ENCODE measurements around the gene SEMA4B.
"Not testable (repeated sequence)": the region's sequence is repeated elsewhere in the genome, so short reads cannot be mapped to it uniquely, and the experiment has no call there.

The SEMA4B gene

DNA sequence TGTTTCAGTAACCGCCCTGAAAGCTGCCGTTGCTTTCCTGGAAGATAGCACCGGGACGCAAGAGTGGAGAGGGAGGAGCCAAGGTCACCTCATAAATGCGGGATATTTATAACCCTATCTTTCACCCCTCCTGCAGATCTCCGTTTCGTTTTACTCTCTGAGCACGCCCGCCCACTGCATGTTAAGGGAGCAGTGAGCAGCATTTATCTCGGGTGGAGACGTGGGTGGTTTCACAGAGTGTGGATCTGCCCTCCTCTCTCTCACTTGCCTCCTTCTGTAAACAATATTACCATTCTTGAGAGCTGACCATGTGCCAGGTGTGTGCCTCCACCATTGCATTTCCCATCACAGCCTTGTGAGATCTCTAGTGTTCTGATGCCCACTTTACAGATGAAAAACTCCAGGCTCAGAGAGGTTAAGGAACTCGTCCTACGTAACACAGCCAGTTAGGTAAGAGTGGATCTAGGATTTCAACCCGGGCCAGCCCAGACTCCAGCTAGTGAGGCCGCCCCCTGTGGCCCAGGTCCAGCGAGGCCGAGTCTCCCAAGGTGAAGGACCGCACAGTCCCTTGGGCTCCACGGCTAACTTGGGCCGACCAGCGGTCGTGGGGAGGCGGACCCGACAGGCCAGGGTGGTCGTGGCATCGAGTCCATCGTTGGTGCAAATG, 16.9 kb upstream of the SEMA4B start:
- TF ChIP-seq, protein P1, sequence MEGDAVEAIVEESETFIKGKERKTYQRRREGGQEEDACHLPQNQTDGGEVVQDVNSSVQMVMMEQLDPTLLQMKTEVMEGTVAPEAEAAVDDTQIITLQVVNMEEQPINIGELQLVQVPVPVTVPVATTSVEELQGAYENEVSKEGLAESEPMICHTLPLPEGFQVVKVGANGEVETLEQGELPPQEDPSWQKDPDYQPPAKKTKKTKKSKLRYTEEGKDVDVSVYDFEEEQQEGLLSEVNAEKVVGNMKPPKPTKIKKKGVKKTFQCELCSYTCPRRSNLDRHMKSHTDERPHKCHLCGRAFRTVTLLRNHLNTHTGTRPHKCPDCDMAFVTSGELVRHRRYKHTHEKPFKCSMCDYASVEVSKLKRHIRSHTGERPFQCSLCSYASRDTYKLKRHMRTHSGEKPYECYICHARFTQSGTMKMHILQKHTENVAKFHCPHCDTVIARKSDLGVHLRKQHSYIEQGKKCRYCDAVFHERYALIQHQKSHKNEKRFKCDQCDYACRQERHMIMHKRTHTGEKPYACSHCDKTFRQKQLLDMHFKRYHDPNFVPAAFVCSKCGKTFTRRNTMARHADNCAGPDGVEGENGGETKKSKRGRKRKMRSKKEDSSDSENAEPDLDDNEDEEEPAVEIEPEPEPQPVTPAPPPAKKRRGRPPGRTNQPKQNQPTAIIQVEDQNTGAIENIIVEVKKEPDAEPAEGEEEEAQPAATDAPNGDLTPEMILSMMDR (IDR thresholded peaks at IDR 0.05; ENCODE audit: insufficient read depth, missing control alignments), result no peak
- FAIRE-seq, result no peak
- no peak for DNase-seq (ENCODE audit: insufficient read length, low spot score)

DNA sequence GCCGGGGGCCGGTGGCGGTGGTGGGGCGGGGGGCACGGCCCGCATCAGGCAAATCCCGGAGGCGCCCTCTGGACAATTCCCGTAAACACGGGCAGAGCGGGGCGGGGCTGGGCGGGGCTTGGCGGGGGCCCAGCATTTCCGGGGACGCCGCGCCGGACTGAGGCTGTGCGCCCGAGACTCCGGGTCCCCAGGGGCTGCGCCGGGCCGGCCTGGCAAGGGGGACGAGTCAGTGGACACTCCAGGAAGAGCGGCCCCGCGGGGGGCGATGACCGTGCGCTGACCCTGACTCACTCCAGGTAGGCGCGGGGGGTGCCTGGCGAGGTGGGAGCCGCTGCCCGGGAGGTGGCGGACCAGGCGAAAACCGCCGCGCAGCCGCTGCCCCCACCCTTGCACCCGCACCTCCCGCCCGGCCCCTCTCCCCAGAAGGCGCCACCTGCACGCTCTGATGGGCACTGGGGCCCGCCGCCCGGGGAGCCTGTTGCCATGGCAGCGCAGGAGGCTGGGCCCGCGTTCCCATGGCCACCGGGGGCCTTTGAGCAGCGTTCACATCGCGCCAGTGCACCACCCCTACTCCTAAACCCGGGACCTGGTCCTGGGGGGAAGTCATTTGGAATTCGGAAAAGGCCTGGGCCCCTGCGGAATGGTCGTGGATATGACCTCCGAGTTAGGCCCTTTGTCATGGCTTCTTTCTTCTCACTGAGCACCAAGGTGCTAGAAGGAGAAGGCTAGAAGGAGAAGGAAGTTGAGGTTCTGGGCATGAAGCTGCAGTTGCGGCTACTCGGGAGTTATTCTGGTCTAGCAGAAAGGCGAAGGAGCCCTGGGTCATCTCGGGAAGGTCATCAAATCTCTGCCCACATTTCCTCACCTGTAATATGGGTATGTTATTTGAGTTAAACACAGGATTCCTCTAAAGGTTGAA, 16.1 kb upstream of the SEMA4B start:
- TF ChIP-seq, protein P1 (IDR thresholded peaks at IDR 0.05; ENCODE audit: insufficient read depth, missing control alignments), result no peak
- FAIRE-seq (no peak), DNase-seq (ENCODE audit: insufficient read length, low spot score) (peak; percentile 74)

DNA sequence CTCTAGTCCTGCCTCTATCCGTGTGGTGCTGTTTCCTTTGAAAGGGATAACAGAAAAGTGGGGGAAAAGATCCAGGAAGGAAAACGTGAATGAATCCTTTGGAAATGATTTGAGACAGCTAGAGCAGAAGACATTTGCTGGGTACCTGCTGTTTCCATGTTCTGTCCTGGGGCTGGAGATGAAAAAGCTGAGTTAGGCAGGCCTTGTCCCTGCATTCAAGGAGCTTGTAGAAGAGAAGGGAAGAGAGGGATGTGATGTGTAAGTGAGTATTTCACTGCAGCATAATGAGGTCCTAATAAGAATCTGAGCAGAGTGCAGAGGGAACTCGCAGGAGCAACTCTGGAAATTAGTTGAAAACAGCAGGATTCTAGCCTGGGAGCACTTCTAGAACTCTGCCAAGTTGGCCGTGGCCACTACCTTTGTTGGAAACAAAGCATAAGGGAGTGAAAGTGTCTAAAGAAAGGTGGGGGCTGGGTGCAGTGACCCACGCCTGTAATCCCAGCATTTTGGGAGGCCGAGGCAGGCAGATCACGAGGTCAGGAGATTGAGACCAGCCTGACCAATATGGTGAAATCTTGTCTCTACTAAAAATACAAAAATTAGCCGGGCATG, 13.8 kb upstream of the SEMA4B start:
- TF ChIP-seq, protein P1 (IDR thresholded peaks at IDR 0.05; ENCODE audit: insufficient read depth, missing control alignments), result no peak
- DNase-seq (ENCODE audit: insufficient read length, low spot score) (no peak), FAIRE-seq (no peak)

DNA sequence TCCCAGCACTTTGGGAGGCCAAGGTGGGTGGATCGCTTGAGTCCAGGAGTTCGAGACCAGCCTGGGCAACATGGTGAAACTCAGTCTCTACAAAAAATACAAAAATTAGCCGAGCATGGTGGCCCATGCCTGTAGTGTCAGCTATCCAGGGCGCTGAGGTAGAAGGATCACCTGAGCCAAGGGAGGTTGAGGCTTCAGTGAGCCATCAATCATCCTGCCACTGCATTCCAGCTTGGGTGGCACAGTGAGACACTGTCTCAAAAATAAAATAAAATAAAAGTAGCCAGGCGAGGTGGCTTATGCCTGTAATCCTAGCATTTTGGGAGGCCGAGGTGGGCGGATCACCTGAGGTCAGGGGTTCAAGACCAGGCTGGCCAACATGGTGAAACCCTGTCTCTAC, 13.1 kb upstream of the SEMA4B start:
- DNase-seq (ENCODE audit: insufficient read length, low spot score); FAIRE-seq: not testable (repeated sequence)

DNA sequence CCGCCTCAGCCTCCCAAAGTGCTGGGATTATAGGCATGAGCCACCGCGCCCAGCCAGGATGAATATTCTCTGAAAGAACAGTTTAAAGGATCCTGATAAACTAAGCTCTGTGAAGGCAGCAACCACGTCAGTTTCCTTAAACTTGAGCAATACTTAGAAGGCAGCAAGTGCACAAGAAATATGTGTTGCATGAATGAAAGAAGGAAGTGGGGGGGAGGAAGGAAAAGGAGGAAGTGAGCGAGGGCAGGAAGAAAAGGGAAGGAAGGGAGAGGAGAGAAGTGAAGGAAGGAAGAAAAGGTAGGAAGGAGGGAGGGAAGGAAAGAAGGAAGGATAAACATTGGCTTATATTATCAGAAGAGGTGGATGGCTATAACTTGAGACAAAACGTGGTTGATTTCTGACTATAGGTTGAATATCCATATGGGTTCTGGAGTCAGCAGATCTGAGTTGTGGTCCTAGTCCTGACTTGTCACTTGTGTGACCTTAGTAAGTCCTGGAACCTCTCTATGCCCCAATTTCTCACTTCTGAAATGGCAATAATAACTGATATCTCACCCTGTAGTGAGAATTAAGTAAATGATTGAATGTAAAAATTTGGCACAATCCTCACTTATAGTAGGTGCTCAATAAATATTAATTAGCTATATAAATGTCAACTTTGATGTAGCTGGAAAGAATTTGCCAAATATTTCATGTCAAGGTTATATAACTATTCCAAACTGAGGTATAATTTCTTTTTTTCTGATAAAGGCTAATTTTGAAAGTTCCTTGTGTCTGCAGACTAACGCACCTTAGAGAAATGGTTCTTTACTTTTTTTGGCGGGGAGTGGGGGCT, 12.0 kb upstream of the SEMA4B start:
- TF ChIP-seq, protein P1 (IDR thresholded peaks at IDR 0.05; ENCODE audit: insufficient read depth, missing control alignments), result no peak
- no peak for FAIRE-seq

DNA sequence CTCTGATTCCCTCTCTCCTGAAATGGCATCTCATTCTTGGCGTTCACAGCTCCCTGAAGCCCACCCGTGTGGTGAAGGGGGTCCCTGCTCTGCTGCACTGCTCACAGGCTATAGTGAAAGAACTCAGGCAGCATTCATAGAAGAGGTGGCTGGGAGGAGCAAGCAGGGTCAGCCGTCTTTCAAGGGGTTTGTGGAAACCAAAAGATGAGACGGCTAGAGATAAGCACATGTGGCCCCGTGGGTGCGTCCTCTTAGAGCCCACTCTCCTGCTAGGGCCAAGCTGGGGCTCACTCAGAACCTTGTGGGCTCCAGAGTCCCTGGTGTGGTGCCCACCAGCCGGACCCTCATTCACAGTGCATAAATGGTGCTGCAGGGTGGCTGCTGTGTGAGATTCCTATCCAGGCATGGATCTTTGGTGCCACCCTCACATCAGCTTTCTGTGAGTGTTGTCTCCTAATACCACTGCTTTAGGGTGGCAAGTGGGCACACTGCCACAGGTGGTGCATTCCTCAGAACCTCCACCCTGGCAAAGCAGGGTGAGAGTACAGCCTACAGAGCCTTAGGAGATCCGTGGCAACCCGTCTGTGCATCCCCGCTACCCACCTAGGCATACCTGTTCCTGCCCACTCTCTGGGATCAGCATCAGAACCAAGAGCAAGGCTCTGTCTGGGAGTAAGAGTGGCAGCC, 11.2 kb upstream of the SEMA4B start:
- TF ChIP-seq, protein P1 (IDR thresholded peaks at IDR 0.05; ENCODE audit: insufficient read depth, missing control alignments), result no peak
- DNase-seq (ENCODE audit: insufficient read length, low spot score) (no peak), FAIRE-seq (no peak)

More for the DNA sequence above, 12.0 kb upstream of the SEMA4B start:
- no peak for DNase-seq (ENCODE audit: insufficient read length, low spot score)

Data from D721Med (cell line).